Measurements from ENCODE around the gene MRGPRF.

Gene MRGPRF

DNA sequence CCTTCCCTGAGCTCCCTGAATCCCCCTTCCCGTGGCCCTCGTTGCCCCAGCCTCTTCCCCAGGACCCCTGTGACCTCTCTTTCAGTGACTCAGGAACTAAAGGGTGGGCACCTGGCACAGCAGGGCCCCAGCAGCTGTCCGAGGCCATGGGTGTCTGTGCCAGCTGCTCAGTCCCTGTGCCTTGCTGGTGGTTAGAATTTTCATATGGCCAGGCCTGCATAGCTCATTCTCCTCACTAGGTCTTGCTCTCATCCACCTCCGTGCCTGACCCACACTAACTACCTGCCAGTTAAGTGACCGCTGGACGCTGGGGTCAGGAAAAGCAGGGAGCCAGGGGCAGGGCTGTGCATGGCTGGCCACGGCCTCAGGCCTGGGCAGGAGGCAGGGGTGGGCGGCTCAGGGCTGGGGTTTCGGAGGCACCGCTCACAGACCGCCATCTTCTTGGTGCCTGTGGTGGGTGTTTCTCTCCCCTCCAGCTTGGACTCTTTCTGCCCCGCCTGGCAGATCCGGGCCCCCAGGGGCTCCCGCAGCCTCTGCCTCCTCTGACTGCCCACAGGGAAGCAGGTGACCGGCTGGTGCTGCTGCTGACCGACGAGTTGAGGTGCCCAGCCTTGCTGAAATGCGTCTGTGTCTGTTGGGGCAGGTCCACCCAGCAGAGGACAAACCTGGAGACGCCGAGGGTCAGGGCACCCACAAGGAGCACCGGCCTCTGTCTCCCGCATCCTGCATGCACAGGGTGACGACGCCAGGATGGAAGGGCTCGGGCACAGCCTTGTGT, 52.6 kb downstream of the MRGPRF start:
- FAIRE-seq = no peak

GRCh38 chr11:68959465-68960293, 53.4 kb downstream of the MRGPRF start:
- FAIRE-seq = no peak

- no peak for FAIRE-seq
These were observed 54.8 kb downstream of the MRGPRF start for GRCh38 chr11:68958211-68958610.

GRCh38 chr11:68956547-68957254, 56.3 kb downstream of the MRGPRF start:
- FAIRE-seq = no peak

DNA sequence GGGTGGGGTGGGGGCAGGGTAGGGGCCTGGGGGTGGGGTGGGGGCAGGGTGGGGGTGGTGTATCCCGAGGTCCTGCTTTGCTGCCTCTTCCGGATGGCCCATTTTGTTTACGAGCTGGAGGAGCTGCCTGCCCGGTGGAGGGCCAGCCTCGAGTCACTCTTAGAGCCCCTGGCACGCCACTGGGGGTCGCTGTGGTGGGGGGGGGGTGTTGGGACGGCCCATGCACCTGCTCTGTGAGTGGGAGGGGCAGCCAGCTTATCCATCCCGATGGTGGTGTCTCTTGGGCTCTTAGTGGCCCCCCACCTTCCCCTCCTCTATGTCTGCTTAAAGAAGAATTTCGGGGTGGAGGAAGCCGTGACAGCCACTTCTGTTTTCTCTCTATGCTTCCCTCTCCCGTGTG, 56.9 kb downstream of the MRGPRF start:
- no peak for FAIRE-seq

GRCh38 chr11:68955607-68955958, 57.5 kb downstream of the MRGPRF start:
- no peak for FAIRE-seq

DNA sequence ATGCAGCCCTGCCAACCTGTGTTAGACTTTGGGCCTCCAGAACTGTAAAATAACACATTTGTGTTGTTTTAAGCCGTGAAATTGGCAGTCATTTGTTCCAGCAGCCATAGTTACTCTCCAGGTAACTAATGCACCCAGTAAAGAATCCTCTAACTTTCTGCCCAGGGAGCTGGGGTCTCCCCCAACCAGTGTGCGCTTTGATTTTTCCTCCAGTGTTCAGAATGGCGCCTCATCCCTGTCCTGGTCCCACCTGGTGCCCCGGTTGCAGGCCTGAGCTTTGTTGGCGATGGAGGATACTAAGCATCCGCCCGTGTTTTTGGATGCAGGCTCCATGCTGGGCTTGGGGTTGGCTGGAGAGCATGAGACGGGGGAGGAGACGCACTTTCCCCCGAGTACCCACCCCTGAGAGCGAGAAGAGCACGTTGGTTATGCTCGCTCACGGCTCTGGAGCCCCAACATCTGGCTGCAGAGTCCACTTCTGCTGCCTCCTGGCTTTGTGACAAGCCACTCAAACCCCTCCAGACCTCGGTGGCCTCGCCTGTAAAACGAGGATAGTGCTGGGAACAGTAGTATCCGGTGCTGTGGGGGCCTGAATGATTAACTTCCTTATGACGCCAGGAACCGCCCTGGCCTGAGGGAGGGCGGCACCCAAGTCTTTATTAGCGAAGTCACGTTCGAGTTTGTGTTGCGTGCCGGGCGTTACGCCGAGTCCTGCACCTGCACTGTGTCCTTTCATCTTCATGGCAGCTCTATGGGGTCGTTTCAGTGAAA, 58.0 kb downstream of the MRGPRF start:
- no peak for FAIRE-seq
